Measurements from ENCODE around the gene ISM2. TPM values are rescaled to one million over a fixed set of nuclear protein-coding genes. Genes with fewer than 3 reads are reported as not detected.

The ISM2 gene
- total RNA-seq, 1 donor from 2014 or later, result not detected

DNA sequence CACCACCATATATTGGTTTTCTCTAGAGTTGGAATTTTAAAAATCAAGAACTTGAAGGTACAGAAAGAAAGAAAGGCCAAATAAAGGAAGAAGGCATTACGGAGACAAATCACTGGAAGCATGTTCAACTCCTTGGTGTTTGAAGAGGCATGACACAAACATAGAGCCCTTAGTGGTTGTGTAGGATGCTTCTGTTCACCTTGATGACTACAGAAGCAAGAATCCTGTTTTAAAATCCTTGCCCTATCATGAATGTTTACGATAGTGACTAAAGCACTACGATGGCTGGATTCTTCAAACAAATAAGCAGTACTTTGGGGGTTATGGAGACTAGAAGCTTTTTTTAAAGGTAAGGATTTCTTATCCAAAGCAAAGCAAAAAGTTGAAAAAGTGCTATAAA is 10.3 kb upstream of the ISM2 start:
- DNase-seq (ENCODE audit: low spot score) (no peak), ATAC-seq (no peak)

DNA sequence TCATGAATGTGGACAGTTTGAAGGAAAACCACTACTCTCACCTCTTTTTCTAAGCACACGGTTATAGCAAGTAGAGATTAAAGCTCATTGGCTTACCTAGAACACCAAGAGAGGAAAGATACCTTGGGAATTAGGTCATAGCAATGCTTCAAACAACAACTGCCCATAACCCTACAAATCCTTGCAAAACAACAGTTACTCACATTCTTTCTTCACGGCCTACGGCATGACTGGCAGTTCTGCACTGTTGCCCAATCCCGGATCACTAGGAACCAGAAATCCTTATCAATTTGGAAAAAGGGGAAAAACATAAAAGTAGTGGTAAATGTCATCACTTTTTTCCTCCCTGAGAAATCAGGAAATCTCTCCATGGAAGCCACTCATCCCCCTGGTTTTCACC is 9.6 kb upstream of the ISM2 start:
- no peak for DNase-seq (ENCODE audit: low spot score)
- no peak for ATAC-seq

DNA sequence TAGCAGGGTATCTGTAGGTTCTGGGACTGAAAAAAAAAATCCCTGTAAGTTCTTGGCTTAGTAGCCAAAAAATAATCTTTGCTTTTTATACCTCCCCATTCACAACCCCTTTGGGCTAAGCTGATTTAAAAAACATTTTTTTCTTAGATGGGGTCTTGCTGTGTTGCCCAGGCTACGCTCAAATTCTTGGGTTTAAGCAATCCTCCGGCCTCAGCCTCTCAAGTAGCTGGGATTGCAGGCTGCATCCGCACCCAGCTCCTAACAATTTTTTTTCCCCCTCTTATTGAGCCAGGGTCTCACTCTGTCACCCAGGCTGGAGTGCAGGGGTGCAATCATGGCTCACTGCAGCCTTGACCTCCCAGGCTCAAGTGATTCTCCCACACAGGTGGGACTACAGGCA is 9.1 kb upstream of the ISM2 start:
- ATAC-seq (no peak), DNase-seq (ENCODE audit: low spot score) (peak; percentile 21)

- no peak for DNase-seq (ENCODE audit: low spot score)
- ATAC-seq, result no peak
Measured at GRCh38 chr14:77505031-77505430, 6.4 kb upstream of the ISM2 start.

DNA sequence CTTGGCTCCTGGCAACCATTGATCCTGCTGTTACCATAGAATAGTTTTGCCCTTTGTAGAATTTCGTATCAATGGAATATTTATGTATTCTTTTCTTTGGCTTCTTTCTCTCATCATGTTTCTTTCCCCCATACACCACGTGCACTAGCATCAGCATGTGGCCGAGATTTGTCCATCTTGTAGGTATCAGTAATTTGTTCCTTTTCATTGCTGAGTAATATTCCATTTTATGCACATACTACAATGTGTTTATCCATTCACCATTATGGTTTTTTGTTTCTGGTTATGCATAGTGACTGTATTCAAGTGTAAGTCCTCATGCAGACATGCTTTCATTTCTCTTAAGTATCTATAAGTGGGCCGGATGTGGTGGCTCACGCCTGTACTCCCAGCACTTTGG is 4.5 kb upstream of the ISM2 start:
- ATAC-seq (no peak), DNase-seq (ENCODE audit: low spot score) (no peak)

GRCh38 chr14:77502109-77502782 is 3.6 kb upstream of the ISM2 start:
- no peak for ATAC-seq

GRCh38 chr14:77498984-77499527 is 440 bp upstream of the ISM2 start:
- DNase-seq (ENCODE audit: low spot score) (peak; percentile 40), ATAC-seq (peak; percentile 20)

More at GRCh38 chr14:77502109-77502782, 3.6 kb upstream of the ISM2 start:
- peak; percentile 18 for DNase-seq (ENCODE audit: low spot score)

GRCh38 chr14:77495334-77495733 is 3.3 kb downstream of the ISM2 start:
- DNase-seq (ENCODE audit: low spot score), result no peak
- no peak for ATAC-seq

DNA sequence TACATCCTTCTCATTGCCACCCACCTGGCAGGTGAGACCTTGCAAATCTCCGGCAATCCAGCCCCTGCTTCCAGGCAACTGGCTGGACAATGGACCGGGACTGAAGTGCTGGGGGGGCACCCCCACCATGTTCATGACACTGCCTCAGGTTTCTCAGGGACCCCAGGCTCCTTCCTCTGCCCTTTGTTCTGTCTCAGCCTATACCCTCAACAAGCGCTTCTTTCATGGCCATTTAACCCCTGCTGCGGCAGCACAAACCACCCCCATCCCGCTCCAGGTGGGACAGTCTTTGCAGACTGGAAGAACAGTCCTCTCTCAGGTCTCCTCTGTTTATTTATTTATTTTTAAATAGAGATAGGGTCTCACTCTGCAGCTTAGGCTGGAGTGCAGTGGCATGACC is 7.6 kb downstream of the ISM2 start:
- ATAC-seq, result no peak
- no peak for DNase-seq (ENCODE audit: low spot score)

DNA sequence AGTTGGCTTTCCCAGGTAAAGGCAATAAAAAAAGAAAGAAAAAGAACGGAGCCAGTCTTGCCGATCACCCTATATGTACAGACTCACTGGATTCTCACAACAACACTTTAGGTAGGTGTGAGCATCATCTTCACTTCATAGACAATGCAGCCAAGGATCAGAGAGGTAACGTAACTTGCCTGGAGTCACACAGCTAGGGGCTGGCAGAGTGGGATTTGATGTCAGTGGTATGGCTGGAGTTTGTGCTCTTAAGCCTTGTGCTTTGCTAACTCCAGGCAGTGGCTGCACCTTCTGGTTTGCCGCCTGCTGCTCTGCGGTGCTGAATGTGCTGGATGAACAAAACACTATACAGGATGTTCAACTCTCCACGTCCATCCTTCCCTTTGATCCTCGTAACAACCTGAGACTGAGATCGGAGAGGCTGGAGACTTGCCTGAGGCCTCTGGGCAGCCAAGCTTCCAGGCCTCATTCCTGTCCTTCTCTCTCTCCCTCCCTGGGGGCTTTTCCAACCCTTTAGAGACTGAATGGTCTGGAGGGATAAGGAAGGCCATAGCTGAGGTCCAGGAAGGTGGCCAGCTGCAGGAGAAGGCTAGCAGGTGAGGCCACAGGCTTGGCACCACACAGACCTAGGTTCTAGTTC is 8.1 kb downstream of the ISM2 start:
- ATAC-seq (no peak), DNase-seq (ENCODE audit: low spot score) (no peak)

DNA sequence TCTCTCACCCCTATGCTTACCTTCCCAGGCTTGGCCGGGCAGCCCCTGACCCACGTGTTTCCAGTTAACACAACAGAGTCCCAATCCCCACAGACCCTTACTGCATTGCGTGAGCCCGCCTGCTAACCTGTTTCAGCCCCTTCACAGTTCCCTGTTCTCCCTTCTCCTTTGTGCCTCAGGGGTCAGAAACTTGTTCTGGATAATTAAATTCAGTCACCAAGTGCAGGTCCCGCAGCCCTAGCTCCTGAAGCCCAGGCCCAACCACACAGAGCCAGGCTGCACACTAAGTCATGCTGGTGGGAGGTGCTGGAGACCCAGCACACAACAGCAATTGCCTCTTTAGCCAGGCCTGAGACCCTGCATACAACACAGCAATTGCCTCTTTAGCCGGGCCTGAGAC is 9.6 kb downstream of the ISM2 start:
- no peak for ATAC-seq
- DNase-seq (ENCODE audit: low spot score), result no peak

DNA sequence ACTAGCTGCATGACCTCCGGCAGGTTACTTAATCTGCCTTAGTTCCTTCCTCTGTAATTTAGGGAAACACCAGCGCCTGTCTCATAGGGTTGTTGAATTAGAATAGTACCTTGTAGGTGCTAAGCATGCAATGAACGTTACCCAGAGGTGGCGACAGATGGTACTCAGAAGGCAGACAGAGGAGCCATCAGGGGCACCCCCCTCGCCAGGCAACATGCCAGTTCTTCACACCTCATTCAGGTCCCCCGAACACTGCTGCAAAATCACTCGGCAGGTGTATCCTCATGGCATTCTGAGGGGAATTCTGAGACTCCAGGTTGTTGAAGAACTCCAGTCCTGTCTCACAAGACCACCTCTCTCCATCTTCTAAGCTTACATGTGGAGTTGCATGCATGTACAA is 10.1 kb downstream of the ISM2 start:
- no peak for DNase-seq (ENCODE audit: low spot score)
- no peak for ATAC-seq

DNA sequence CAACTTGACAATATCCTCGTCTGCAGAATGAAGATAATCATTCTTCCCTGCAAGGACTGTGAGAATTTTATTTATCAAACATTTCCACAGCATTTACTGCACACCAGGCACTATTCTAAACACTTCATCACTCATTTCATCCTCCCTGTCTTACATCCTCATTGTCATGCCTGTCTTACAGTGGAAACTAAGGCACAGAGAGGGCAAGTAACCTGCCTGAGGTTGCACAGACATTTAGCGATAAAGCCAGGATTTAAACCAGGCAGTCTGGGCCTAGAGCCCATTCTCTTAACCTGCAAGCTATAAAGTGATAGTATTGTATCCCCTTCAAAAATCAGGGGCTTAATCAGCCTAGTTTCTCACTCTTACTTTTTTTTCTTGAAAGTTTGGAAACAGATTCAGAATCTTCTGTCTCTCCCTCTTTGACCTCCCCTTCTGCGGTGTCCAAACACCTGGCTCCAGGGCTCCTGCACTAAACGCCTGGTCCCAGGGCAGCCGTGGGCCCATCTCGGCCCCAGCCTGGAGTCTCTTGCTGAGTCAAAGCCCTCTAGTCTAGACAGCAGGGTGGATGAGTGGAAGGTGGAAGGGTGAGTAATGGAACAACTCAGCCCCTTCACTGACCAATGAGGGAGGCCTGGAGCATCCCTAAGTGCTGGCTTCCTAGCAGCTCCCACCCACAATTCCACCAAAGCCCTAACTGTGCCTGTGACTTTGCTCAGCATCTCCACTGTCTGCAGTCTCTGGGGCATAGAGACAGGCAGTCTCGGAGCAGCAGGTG is 12.5 kb downstream of the ISM2 start:
- no peak for ATAC-seq

DNA sequence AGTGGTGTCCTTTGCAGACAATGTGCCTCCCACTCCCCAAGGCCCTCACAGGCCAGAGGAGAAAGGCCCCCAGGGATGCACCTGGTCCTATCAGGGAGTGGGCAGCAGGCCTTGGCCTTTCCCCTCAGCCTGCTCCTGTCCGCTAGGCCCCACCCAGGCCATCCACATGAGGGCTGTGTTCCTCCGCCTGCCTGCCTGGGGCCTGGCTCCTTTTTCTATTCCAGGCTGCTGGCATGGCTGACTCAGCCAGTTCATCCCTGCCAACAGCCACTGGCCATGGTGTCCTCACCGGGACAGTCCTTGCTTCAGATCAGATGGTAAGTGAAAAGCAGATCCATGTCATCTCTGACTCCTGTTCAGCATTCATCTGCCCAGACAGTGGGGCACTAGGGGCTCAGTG is 13.4 kb downstream of the ISM2 start:
- ATAC-seq (no peak), DNase-seq (ENCODE audit: low spot score) (no peak)

More for the DNA sequence above, 12.5 kb downstream of the ISM2 start:
- DNase-seq (ENCODE audit: low spot score), result no peak

DNA sequence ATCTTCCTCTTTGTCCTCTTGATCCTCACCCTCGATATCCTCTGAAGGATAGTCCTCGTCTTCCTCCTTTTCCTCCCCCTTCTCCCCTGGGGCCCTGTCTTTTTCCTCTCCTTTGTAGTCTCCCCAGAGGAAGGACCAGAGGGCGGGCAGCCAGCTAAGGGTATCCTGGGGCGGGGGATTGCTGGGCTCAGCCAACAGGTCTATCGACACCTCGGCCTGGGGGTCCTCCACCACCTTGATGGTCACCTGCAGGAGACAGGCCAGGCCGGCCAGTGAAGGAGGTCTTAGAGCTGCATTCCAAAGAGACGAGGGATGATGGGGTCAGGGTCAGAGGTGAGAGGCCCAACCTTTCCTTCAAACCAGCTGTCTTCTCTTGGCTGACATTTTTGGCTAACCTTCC is 16.2 kb downstream of the ISM2 start:
- ATAC-seq (no peak), DNase-seq (ENCODE audit: low spot score) (no peak)

DNA sequence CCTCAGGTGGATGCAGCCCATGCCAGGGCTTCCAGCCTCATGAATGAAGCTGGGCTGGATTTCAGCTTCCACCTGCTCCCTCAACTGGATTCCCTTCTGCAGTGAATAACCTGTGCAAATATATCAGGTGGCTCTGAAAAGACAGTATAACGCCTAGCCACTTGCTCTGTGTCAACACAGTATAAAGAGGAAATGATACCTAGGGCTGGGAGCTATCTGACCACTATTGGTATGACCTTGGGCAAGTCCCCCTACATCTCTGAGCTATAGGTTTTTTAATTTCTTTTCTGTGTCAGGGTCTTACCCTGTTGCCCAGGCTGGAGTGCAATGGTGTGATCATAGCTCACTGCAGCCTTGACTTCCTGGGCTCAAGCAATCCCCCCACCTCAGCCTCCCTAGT is 19.8 kb downstream of the ISM2 start:
- ATAC-seq, result no peak
- no peak for DNase-seq (ENCODE audit: low spot score)

- DNase-seq (ENCODE audit: low spot score) (no peak), ATAC-seq (no peak)
Measured at GRCh38 chr14:77478029-77478428, 20.6 kb downstream of the ISM2 start.

- DNase-seq (ENCODE audit: low spot score) (no peak), ATAC-seq (no peak)
Measured at GRCh38 chr14:77475432-77476115, 23.0 kb downstream of the ISM2 start.

DNA sequence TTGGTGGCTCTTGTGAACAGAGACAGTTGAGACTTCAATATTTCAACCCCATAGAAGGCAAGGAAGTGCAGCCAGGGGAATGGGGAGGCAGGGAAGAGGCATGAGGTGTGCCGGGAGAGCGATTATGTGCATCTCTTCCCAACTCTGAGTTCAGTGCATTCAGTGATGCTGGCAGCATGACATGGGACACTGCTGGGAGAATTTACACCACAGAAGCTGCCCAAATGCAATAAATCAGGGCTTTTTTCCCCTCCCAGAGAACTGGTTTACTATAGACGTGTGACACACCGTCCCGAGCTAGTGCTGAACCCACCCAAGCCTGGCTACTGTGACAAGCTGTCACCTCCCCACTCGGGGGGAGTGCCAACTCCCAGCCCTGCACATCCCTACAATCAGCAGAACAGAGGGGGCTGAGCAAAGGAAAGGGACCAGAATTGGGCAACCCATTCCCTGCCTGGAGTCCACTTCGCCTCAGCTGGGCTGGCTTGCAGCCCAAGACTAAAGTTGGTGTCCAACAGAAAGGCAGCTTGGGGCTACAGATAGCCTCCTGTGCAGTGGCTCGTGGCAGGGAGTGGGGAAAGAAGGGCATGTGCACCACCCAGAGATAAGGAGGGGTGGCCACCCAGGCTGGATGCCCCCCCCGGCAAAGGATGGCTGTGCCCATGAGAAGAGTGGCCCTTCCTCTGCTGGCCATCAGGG is 24.0 kb downstream of the ISM2 start:
- ATAC-seq (no peak), DNase-seq (ENCODE audit: low spot score) (no peak)

DNA sequence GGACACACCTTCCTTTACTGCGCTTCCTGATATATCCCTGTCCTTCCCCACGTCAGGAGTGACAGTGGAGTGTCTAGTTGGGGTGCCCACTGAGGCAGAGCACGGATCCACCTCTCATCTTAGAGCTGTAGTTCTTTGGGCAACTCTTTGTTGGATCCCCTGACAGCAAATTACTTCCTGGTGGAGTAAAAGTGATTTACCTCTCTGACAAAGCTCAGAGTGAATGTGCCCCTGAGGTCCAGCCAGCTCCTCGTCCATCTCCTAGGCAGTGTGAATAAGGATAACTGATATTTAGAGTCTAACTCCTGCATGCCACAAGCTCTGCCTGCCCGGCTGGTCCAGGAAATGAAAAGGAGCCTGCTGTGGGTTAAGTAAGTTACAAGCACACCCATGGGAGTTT is 24.7 kb downstream of the ISM2 start:
- DNase-seq (ENCODE audit: low spot score), result no peak
- no peak for ATAC-seq

All from left lobe of liver (tissue), 2 donors.